ENCODE results near the gene TNFAIP3.

GRCh38 chr6:137878029-137878428, 11.0 kb downstream of the TNFAIP3 start:
- TF ChIP-seq POLR2A (IDR thresholded peaks at IDR 0.05; ENCODE audit: low read length), result no peak
- no peak for TF ChIP-seq GATA1 (IDR thresholded peaks at IDR 0.05; ENCODE audit: low read depth, low read length)

Data from erythroblast (primary cell).